ENCODE measurements around the gene DUSP10. TPM values are rescaled to one million over a fixed set of nuclear protein-coding genes. Genes with fewer than 3 reads are reported as not detected.
A peak's percentile ranks its signal among the peaks of the same experiment; 100 is the strongest.

DUSP10 gene
- total and polyA plus RNA-seq, 2 of the 13 experiments (the other 11 are each of a cell fraction or from before 2014, with no cell fraction given): 2.1 to 4.4 TPM

GRCh38 chr1:221740993-221741702 lies 741 bp downstream of the DUSP10 start (continued):
- TF ChIP-seq ZNF678 (CRISPR knock-in tag; IDR thresholded peaks at IDR 0.05) (no peak), AKAP8 (CRISPR knock-in tag; IDR thresholded peaks at IDR 0.05) (no peak), ZNF468 (CRISPR knock-in tag; IDR thresholded peaks at IDR 0.05) (no peak), ZSCAN29 (CRISPR knock-in tag; conservative IDR thresholded peaks at IDR 0.05) (peak; percentile 83; the same call in 1 of the 2 replicates), KDM4B (CRISPR knock-in tag; IDR thresholded peaks at IDR 0.05) (no peak), ZNF788 (CRISPR knock-in tag; IDR thresholded peaks at IDR 0.05; ENCODE audit: borderline replicate concordance) (no peak), ZMYM4 (CRISPR knock-in tag; IDR thresholded peaks at IDR 0.05) (peak; percentile 26; the same call in 1 of the 2 replicates), SRSF9 (IDR thresholded peaks at IDR 0.05; ENCODE audit: borderline replicate concordance, insufficient read depth, low read depth, low read length, poor library complexity, severe bottlenecking) (no peak), PAF1 (CRISPR knock-in tag; IDR thresholded peaks at IDR 0.05) (no peak), ZNF614 (CRISPR knock-in tag; IDR thresholded peaks at IDR 0.05; ENCODE audit: borderline replicate concordance) (no peak), ZNF124 (CRISPR knock-in tag; IDR thresholded peaks at IDR 0.05) (no peak), MAF1 (CRISPR knock-in tag; IDR thresholded peaks at IDR 0.05; ENCODE audit: borderline replicate concordance) (no peak), HMGXB4 (CRISPR knock-in tag; IDR thresholded peaks at IDR 0.05; ENCODE audit: borderline replicate concordance in 1 of 2, low read depth in 1 of 2) (peak in 1 of 2 experiments; percentile 25; a peak in 1 of 4 replicates), ZNF724P (CRISPR knock-in tag; IDR thresholded peaks at IDR 0.05; ENCODE audit: borderline replicate concordance) (no peak), ZSCAN25 (CRISPR knock-in tag; IDR thresholded peaks at IDR 0.05) (0 out of 2 replicates have a peak, but pooled peaks have one; percentile 29), MAFK (conservative IDR thresholded peaks at IDR 0.05 in 1 of 2, IDR thresholded peaks at IDR 0.05 in 1 of 2; ENCODE audit: low read length in 2 of 2) (no peak), MYC (CRISPR knock-in tag; IDR thresholded peaks at IDR 0.05; ENCODE audit: borderline replicate concordance) (0 out of 2 replicates have a peak, but pooled peaks have one; percentile 27), ZNF704 (CRISPR knock-in tag; IDR thresholded peaks at IDR 0.05; ENCODE audit: borderline replicate concordance) (0 out of 2 replicates have a peak, but pooled peaks have one; percentile 55)
- TF ChIP-seq, protein P1, sequence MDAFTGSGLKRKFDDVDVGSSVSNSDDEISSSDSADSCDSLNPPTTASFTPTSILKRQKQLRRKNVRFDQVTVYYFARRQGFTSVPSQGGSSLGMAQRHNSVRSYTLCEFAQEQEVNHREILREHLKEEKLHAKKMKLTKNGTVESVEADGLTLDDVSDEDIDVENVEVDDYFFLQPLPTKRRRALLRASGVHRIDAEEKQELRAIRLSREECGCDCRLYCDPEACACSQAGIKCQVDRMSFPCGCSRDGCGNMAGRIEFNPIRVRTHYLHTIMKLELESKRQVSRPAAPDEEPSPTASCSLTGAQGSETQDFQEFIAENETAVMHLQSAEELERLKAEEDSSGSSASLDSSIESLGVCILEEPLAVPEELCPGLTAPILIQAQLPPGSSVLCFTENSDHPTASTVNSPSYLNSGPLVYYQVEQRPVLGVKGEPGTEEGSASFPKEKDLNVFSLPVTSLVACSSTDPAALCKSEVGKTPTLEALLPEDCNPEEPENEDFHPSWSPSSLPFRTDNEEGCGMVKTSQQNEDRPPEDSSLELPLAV (CRISPR knock-in tag; conservative IDR thresholded peaks at IDR 0.05; ENCODE audit: low read depth): no peak
